HepG2 (cell line): ENCODE measurements around the gene MYL6B. TPM values are rescaled to one million over a fixed set of nuclear protein-coding genes. Genes with fewer than 3 reads are reported as not detected.
A peak's percentile ranks its signal among the peaks of the same experiment; 100 is the strongest.

Source experiments
- ATAC-seq: fragments of 200-7000 bp; cut with Tn5 transposase; 3 replicates; pipeline ENCODE4 v1.9.1; 2020; ENCODE audit warnings: mild to moderate bottlenecking, moderate library complexity
- BruUV-seq: library from RNA; stranded (reverse); fragments of 400-500 nt; replicated peaks from 2 replicates; lab custom pipeline; 2021; lab: Mats Ljungman, UMichigan
- CTCF ChIA-PET: fragments of 300-600 bp; formaldehyde crosslinking; extraction: SDS; loops from one replicate; lab custom pipeline; 2021; ENCODE audit warnings: low total read pairs, inconsistent platforms, low intra/inter-chr PET ratio; lab: Yijun Ruan, JAX
- POLR2A ChIA-PET: fragments of 350-600 bp; sonication (Branson Sonifier 250); formaldehyde crosslinking; loops from one replicate; lab custom pipeline; 2020; ENCODE audit warnings: antibody characterized with exemption, inconsistent platforms; lab: Yijun Ruan, JAX
- DNase-seq: peaks from one replicate; pipeline ENCODE4 v3.0.0-alpha.2; 2015; ENCODE audit warnings: low spot score
- FAIRE-seq: peaks from 3 replicates; lab custom pipeline; 2011; peaks lifted over from hg19 to GRCh38; lab: Jason Lieb, UNC
- H2AFZ ChIP-seq: one replicate; pipeline ENCODE4 v1.6.1; 2011; ENCODE audit warnings: low read length, inconsistent platforms
- H3K27ac ChIP-seq: fragments of 300-600 bp; 3 replicates; pipeline ENCODE4 v1.8.0; 2011; ENCODE audit warnings: mixed run types, mild to moderate bottlenecking, mixed read lengths, low read length, inconsistent platforms; ENCODE audit not compliant: insufficient read depth; ENCODE audit errors: extremely low read length
- H3K27me3 ChIP-seq, 2 experiments: fragments of 200-600 bp in 1 of 2; 2 replicates in 1 of 2; 3 replicates in 1 of 2; pipeline versions ENCODE4 v1.6.0 to v1.8.0; 2011; ENCODE audit warnings: low read length in 2 of 2, mild to moderate bottlenecking in 2 of 2, moderate library complexity in 2 of 2, inconsistent platforms in 1 of 2; ENCODE audit not compliant: insufficient read depth in 2 of 2, control insufficient read depth in 1 of 2
- H3K36me3 ChIP-seq, 2 experiments: fragments of 200-600 bp in 1 of 2; replicated peaks in 1 of 2; 2 replicates in 1 of 2; 3 replicates in 1 of 2; pipeline versions ENCODE4 v1.5.1 to v1.8.0; 2011; ENCODE audit warnings: low read length in 2 of 2, inconsistent platforms in 1 of 2; ENCODE audit not compliant: insufficient read depth in 2 of 2, control insufficient read depth in 1 of 2
- H3K4me1 ChIP-seq: 2 replicates; pipeline ENCODE4 v1.5.1; 2012; ENCODE audit warnings: low read length, inconsistent platforms; ENCODE audit not compliant: insufficient read depth
- H3K4me2 ChIP-seq: 2 replicates; pipeline ENCODE4 v1.6.0; 2011; ENCODE audit warnings: low read depth, low read length, inconsistent platforms
- H3K4me3 ChIP-seq, 3 experiments: fragments of 200-600 bp in 1 of 3; sonication (generic), shearing (Covaris generic) in 1 of 3; replicated peaks in 1 of 3; 2 replicates each; pipeline ENCODE4 v1.5.1; 2011 to 2016; ENCODE audit warnings: low read length in 3 of 3, inconsistent platforms in 2 of 3, low read depth in 2 of 3, mild to moderate bottlenecking in 2 of 3, control low read depth in 1 of 3, mixed read lengths in 1 of 3; ENCODE audit not compliant: insufficient read depth in 1 of 3
- H3K79me2 ChIP-seq: one replicate; pipeline ENCODE4 v1.6.1; 2011; ENCODE audit warnings: low read length, inconsistent platforms; ENCODE audit not compliant: insufficient read depth
- H3K9ac ChIP-seq: 2 replicates; pipeline ENCODE4 v1.6.0; 2011; ENCODE audit warnings: mild to moderate bottlenecking, low read depth, low read length, inconsistent platforms; ENCODE audit not compliant: insufficient read depth
- H3K9me3 ChIP-seq: 2 replicates; pipeline ENCODE4 v1.5.1; 2012; ENCODE audit warnings: mild to moderate bottlenecking, low read length
- H4K20me1 ChIP-seq: 2 replicates; pipeline ENCODE4 v1.6.0; 2011; ENCODE audit warnings: inconsistent platforms, mild to moderate bottlenecking, low read length, moderate library complexity; ENCODE audit not compliant: insufficient read depth
- ASH2L ChIP-seq: fragments of 300-600, 200-600 bp; sonication (generic); IDR thresholded peaks from 2 replicates; pipeline ENCODE4 v1.7.0; 2017; ENCODE audit warnings: low read depth, mild to moderate bottlenecking, moderate library complexity, mixed read lengths, low read length; ENCODE audit not compliant: insufficient read length
- CCDC6 ChIP-seq: sonication (generic); formaldehyde crosslinking; IDR thresholded peaks from 2 replicates; pipeline ENCODE4 v1.8.1; 2022; ENCODE audit warnings: mild to moderate bottlenecking, missing genetic modification reagents, moderate library complexity
- FOXO1 ChIP-seq: sonication (generic); formaldehyde crosslinking; IDR thresholded peaks from 2 replicates; pipeline ENCODE4 v1.4.0; 2020; ENCODE audit warnings: missing genetic modification reagents
- HMGXB4 ChIP-seq, 2 experiments: sonication (generic) in 1 of 2; formaldehyde crosslinking in 1 of 2; IDR thresholded peaks; 2 replicates each; pipeline versions ENCODE4 v1.4.0 to v1.6.1; 2018 to 2020; ENCODE audit warnings: missing genetic modification reagents in 2 of 2, borderline replicate concordance in 1 of 2, low read depth in 1 of 2, mild to moderate bottlenecking in 1 of 2, missing biosample characterization in 1 of 2
- MXD4 ChIP-seq: IDR thresholded peaks from 2 replicates; pipeline ENCODE4 v1.6.1; 2016; ENCODE audit warnings: mild to moderate bottlenecking, missing biosample characterization, missing genetic modification reagents
- MYC ChIP-seq: sonication (generic); formaldehyde crosslinking; IDR thresholded peaks from 2 replicates; pipeline ENCODE4 v1.9.0; 2021; ENCODE audit warnings: missing genetic modification reagents, borderline replicate concordance
- NFE2L2 ChIP-seq: fragments of 150-350 bp; IDR thresholded peaks from 2 replicates; pipeline ENCODE4 v1.6.1; 2014; ENCODE audit warnings: low read length
- PRDM10 ChIP-seq: sonication (generic); formaldehyde crosslinking; IDR thresholded peaks from 2 replicates; pipeline ENCODE4 v1.4.0; 2020; ENCODE audit warnings: low read depth, missing genetic modification reagents
- TEAD2 ChIP-seq: sonication (generic); formaldehyde crosslinking; IDR thresholded peaks from 2 replicates; pipeline ENCODE4 v1.9.0; 2021; ENCODE audit warnings: missing genetic modification reagents
- ZNF264 ChIP-seq: sonication (generic); formaldehyde crosslinking; IDR thresholded peaks from 2 replicates; pipeline ENCODE4 v1.4.0; 2020; ENCODE audit warnings: missing genetic modification reagents
- ZNF333 ChIP-seq: sonication (generic); formaldehyde crosslinking; IDR thresholded peaks from 2 replicates; pipeline ENCODE4 v1.4.0; 2020; ENCODE audit warnings: mild to moderate bottlenecking, missing genetic modification reagents, borderline replicate concordance
- ZNF460 ChIP-seq: sonication (generic); formaldehyde crosslinking; IDR thresholded peaks from 2 replicates; pipeline ENCODE4 v1.5.1; 2020; ENCODE audit warnings: missing genetic modification reagents, mild to moderate bottlenecking, borderline replicate concordance
- ZNF574 ChIP-seq: sonication (generic); formaldehyde crosslinking; IDR thresholded peaks from 2 replicates; pipeline ENCODE4 v1.4.0; 2020; ENCODE audit warnings: missing genetic modification reagents
- ZNF747 ChIP-seq: sonication (generic); formaldehyde crosslinking; IDR thresholded peaks from 2 replicates; pipeline ENCODE4 v1.8.1; 2023; ENCODE audit warnings: missing genetic modification reagents, mild to moderate bottlenecking, borderline replicate concordance
- WGBS: methylation state at CpG from one replicate; pipeline ENCODE4 v1.1.6; 2017; ENCODE audit warnings: low lambda C conversion rate; 5-methylcytosine and 5-hydroxymethylcytosine counted together
- in situ Hi-C: cut with HindIII; loops from 2 replicates; pipeline ENCODE4 v1.10.0; 2017; ENCODE audit warnings: low pct_unique_long_range_greater_than_20kb; ENCODE audit not compliant: extremely low pct_ligation_motif_present
- intact Hi-C: fragments of 100-400 bp; cut with micrococcal nuclease; formaldehyde crosslinking; loops from one replicate; pipeline ENCODE4 v1.10.0; 2022; ENCODE audit not compliant: unreplicated experiment
- polyA plus RNA-seq, 8 experiments: library from polyadenylated mRNA; depleted of rRNA in 3 of 8; stranded (reverse) in 7 of 8; unstranded in 1 of 8; fragments of >200 nt; fragmentation: Illumina TruSeq in 4 of 8; extraction: Trizol in 4 of 8; gene quantifications; 2 replicates each; pipeline versions ENCODE4 v1.2.1 to v1.2.3, GENCODE V29; 2011 to 2016; ENCODE audit warnings: low read depth in 4 of 8, missing spikeins in 1 of 8, mixed read lengths in 1 of 8; ENCODE audit not compliant: insufficient read depth in 1 of 8
- total RNA-seq, 5 experiments: library from RNA; depleted of rRNA; stranded (reverse); fragments of >200 nt; fragmentation: Illumina TruSeq; extraction: Trizol; gene quantifications; 2 replicates each; pipeline ENCODE4 v1.2.3, GENCODE V29; 2016; ENCODE audit warnings: low read depth in 1 of 5

Gene MYL6B
- total and polyA plus RNA-seq, 2 of the 13 experiments (the other 11 are each of a cell fraction or from before 2014, with no cell fraction given) = 75.7 to 88.7 TPM

- Histone ChIP-seq H3K4me1 (peaks cover 35% of the 10 kb centered on the region), H3K9me3 (no peaks in the 10 kb centered on the region), H2AFZ (no peak overlapping the region), H3K27me3 (no peaks in the 10 kb centered on the region), H3K36me3 (peaks cover 22 to 53% of the 10 kb centered on the region in 2 experiments), H3K4me2 (peak overlapping the region; percentile 88), H3K9ac (peak overlapping the region; percentile 88), H3K79me2 (peaks cover 34% of the 10 kb centered on the region), H3K27ac (peak overlapping the region; percentile 76), H4K20me1 (peaks cover 4% of the 10 kb centered on the region), H3K4me3 (peak overlapping the region; percentile 48 to 85 (median 74))
- 1% methylated on average over 26 of the region's 40 CpGs for WGBS
- BruUV-seq = no TSS peak
- intact Hi-C loops (loop anchor here (1.0 to 2.0 kb wide), 2 partner anchors 26 to 58 kb away; no protein-coding TSS in a partner anchor), in situ Hi-C loops (loop anchor here (5.0 kb wide), 1 partner anchor 58 kb away; no protein-coding TSS in a partner anchor)
- FAIRE-seq (no peak), DNase-seq (no peak), ATAC-seq (peak; percentile 42)
- POLR2A ChIA-PET = interaction anchor here (1.0 to 6.5 kb wide), 20 partner anchors 8 to 376 kb away, joined by 3 to 279 read pairs (median 6); partner anchors contain the start of genes CD63, ERBB3, ESYT1 and MYL6
- CTCF ChIA-PET = interaction anchor here (1.0 kb wide), 1 partner anchor 26 kb away, joined by 4 read pairs; no protein-coding TSS in a partner anchor
- no peak for TF ChIP-seq ZNF747
- TF ChIP-seq MXD4 (CRISPR knock-in tag) = no peak
- TF ChIP-seq NFE2L2 = no peak
- TF ChIP-seq FOXO1 (CRISPR knock-in tag) = peak; percentile 45; the same call in 1 of the 2 replicates
- no peak for TF ChIP-seq ZNF574
- TF ChIP-seq ASH2L = peak; percentile 63
- 0 out of 2 replicates have a peak, but pooled peaks have one; percentile 3 for TF ChIP-seq TEAD2
- TF ChIP-seq CCDC6 (CRISPR knock-in tag) = no peak
- TF ChIP-seq HMGXB4 (CRISPR knock-in tag; IDR thresholded peaks at IDR 0.05; ENCODE audit: borderline replicate concordance in 1 of 2, low read depth in 1 of 2) = peak; percentile 1 to 5; a peak in 2 of 4 replicates
- TF ChIP-seq PRDM10 = 0 out of 2 replicates have a peak, but pooled peaks have one; percentile 10
- TF ChIP-seq ZNF460 = no peak
- TF ChIP-seq MYC (CRISPR knock-in tag) = peak; percentile 31; the same call in 1 of the 2 replicates
- TF ChIP-seq ZNF333 (CRISPR knock-in tag) = peak; percentile 59; the same call in 1 of the 2 replicates
- TF ChIP-seq ZNF264 = no peak
Observed at GRCh38 chr12:56104815-56105608, 47.4 kb upstream of the MYL6B start.
